Breast epithelium (tissue), 3 donors: ENCODE results near the gene TIRAP.

Experiments used
- POLR2A ChIP-seq: fragments of 450-650 bp; IDR thresholded peaks from one replicate; pipeline ENCODE4 v1.6.1; 2016; ENCODE audit warnings: antibody characterized with exemption, mild to moderate bottlenecking, moderate library complexity
- POLR2AphosphoS5 ChIP-seq, 3 donors: sonication (generic); formaldehyde crosslinking; IDR thresholded peaks; one replicate each; pipeline ENCODE4 v1.6.1; 2017; ENCODE audit warnings: antibody characterized with exemption in 3 of 3
- TF ChIP-seq, protein P1 (sequence below), 3 donors: fragments of 450-650 bp; IDR thresholded peaks; one replicate each; pipeline ENCODE4 v1.5.1; 2016 to 2017; ENCODE audit warnings: antibody characterized with exemption in 3 of 3, mild to moderate bottlenecking in 3 of 3, moderate library complexity in 3 of 3

DNA sequence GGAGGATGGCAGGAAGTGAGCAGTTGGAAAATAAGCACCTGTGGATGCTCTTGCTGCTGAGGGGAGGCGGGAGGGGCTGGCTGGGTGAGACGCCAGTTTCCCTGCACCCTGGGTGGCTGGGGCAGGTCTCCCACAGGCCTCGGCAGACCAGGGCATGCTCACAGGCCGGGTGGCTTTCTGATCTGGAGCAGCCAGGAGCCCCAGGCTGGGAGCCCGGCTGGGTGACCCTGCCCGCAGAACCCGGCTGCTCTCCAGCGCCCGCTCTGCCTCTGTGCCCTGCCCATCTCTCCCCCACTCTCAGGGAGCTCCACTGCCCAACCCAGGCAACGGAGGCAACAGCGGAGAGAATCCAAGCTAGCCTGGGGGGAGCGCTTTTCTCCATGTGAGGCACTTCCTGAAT lies 45.6 kb downstream of the TIRAP start:
- TF ChIP-seq POLR2A (no peak), POLR2AphosphoS5 (IDR thresholded peaks at IDR 0.05) (no peak)
- TF ChIP-seq, protein P1, sequence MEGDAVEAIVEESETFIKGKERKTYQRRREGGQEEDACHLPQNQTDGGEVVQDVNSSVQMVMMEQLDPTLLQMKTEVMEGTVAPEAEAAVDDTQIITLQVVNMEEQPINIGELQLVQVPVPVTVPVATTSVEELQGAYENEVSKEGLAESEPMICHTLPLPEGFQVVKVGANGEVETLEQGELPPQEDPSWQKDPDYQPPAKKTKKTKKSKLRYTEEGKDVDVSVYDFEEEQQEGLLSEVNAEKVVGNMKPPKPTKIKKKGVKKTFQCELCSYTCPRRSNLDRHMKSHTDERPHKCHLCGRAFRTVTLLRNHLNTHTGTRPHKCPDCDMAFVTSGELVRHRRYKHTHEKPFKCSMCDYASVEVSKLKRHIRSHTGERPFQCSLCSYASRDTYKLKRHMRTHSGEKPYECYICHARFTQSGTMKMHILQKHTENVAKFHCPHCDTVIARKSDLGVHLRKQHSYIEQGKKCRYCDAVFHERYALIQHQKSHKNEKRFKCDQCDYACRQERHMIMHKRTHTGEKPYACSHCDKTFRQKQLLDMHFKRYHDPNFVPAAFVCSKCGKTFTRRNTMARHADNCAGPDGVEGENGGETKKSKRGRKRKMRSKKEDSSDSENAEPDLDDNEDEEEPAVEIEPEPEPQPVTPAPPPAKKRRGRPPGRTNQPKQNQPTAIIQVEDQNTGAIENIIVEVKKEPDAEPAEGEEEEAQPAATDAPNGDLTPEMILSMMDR (IDR thresholded peaks at IDR 0.05), result no peak
